ENCODE measurements around the gene SLC25A41.

The SLC25A41 gene

GRCh38 chr19:6423499-6424194 lies 9.9 kb downstream of the SLC25A41 start:
- DNase-seq (ENCODE audit: low read depth) = peak; percentile 56
- peak overlapping the region; percentile 72 for H3K4me3 ChIP-seq (ENCODE audit: low read depth, low read length)
- no peak for TF ChIP-seq CTCF (IDR thresholded peaks at IDR 0.05; ENCODE audit: insufficient read depth, low read depth, low read length, missing control alignments)

GRCh38 chr19:6421075-6422014 lies 12.2 kb downstream of the SLC25A41 start:
- TF ChIP-seq CTCF (IDR thresholded peaks at IDR 0.05; ENCODE audit: insufficient read depth, low read depth, low read length, missing control alignments) = no peak
- no peak for DNase-seq (ENCODE audit: low read depth)
- H3K4me3 ChIP-seq (ENCODE audit: low read depth, low read length) = no peak overlapping the region

GRCh38 chr19:6418562-6418932 lies 15.0 kb downstream of the SLC25A41 start:
- TF ChIP-seq CTCF (IDR thresholded peaks at IDR 0.05; ENCODE audit: insufficient read depth, low read depth, low read length, missing control alignments) = no peak
- H3K4me3 ChIP-seq (ENCODE audit: low read depth, low read length) = no peak overlapping the region
- no peak for DNase-seq (ENCODE audit: low read depth)

GRCh38 chr19:6417713-6418561 lies 15.6 kb downstream of the SLC25A41 start:
- TF ChIP-seq CTCF (IDR thresholded peaks at IDR 0.05; ENCODE audit: insufficient read depth, low read depth, low read length, missing control alignments) = no peak
- no peak for DNase-seq (ENCODE audit: low read depth)
- H3K4me3 ChIP-seq (ENCODE audit: low read depth, low read length) = no peak overlapping the region

- no peak for TF ChIP-seq CTCF (IDR thresholded peaks at IDR 0.05; ENCODE audit: insufficient read depth, low read depth, low read length, missing control alignments)
- no peak for DNase-seq (ENCODE audit: low read depth)
- no peak overlapping the region for H3K4me3 ChIP-seq (ENCODE audit: low read depth, low read length)
These were observed 16.7 kb downstream of the SLC25A41 start for GRCh38 chr19:6416658-6417405.

- TF ChIP-seq CTCF (IDR thresholded peaks at IDR 0.05; ENCODE audit: insufficient read depth, low read depth, low read length, missing control alignments) = no peak
- H3K4me3 ChIP-seq (ENCODE audit: low read depth, low read length) = no peak overlapping the region
- no peak for DNase-seq (ENCODE audit: low read depth)
These were observed 17.9 kb downstream of the SLC25A41 start for GRCh38 chr19:6415591-6416190.
